ENCODE measurements around the gene ESR2. TPM values are rescaled to one million over a fixed set of nuclear protein-coding genes. Genes with fewer than 3 reads are reported as not detected.
A peak's percentile ranks its signal among the peaks of the same experiment; 100 is the strongest.

Gene ESR2
- total RNA-seq, 2 donors from 2014 or later = 0.31 to 1.3 TPM

DNA sequence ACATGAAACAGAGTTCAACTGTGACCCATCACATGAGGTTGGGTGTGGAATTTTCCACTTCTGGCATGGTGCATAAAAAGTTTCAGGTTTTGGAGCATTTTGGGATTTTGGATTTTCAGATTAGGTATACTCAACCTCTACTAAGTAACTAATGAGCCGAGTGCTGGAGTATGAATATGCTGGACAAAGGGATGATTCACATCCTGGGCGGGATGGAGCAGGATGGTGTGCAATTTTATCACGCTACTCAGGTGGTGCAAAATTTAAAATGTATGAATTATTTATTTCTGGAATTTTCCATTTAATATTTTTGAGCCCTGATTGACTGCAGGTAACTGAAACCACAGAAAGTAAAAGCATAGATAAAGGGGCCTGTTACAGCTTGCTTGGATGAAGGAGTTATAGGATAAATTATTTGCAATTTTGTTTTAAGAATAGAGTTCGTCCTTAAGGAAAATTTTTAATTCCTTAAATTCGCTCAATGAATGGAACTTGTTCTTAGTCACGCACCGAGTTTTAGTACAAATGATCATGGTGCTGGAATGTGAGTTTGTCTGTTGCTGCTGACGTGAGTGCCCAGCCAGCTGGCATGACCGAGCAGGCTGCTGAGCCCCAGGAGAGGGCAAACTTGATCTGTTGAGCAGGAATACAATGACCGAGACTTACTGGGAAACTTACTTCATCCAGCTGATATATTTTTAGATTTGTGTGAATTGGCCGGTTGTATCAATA, 176.3 kb downstream of the ESR2 start:
- ATAC-seq = peak; percentile 90 to 92
- intact Hi-C loops (cut with DNase I) = no loop called here
- peak; percentile 60 for DNase-seq

DNA sequence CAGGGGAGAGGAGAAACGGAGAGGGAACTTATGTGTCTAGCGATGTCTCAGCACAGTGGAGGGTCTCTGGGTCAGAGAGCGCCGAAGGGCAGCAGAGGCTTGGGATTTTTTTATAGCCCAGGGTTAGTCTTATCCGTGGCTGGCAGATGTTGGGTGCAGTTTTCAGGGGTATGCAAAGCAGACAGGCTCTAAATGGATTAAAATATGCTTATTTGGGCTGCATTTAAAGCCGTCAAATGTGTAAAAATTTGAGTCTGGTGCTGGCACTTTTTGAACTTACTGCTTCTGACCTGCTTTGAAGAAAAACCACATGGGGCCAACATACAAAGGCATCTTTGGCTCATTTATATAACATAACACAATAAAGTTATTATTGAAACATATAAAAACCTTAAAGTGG, 178.8 kb downstream of the ESR2 start:
- DNase-seq = no peak
- ATAC-seq = no peak
- intact Hi-C loops (cut with DNase I) = no loop called here

DNA sequence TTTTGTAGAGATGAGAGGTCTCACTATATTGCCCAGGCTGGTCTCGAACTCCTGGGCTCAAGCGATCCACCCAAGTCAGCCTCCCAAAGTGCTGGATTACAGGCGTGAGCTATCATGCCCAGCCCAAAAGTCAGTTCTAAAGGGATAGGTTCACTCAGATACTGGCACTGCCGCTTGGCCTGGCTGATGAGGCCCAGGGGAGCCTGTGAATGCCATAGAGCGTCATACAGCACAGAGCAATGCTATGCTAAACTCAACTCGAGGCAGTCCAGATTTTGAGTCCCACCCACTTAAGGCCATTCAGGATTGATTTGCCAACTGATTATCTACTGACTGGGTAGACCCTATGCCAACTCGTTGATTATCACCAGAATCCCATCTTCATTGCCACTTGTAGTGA, 179.4 kb downstream of the ESR2 start:
- intact Hi-C loops (cut with DNase I) = no loop called here
- ATAC-seq (no peak), DNase-seq (no peak)

DNA sequence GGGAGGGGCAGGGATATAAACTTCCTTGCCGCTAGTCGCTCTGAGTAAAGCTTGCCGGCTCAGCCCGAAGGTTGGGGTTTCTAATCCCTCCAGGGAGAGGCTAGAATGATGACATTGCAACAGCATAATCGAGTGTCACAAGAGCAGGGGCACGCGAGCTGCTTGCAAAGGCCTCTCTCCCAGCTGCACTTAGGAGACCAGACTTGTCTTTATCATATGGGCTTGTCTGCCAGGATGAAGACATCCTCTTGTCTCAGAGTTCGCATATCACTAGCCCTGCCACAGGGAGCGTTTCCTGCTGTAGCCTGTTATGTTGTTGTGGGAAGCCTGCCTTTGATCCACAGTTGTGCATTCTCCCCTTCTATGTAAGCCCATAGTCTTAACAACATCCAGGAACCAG, 180.0 kb downstream of the ESR2 start:
- DNase-seq (no peak), ATAC-seq (peak; percentile 50 to 60)
- intact Hi-C loops (cut with DNase I) = no loop called here

DNA sequence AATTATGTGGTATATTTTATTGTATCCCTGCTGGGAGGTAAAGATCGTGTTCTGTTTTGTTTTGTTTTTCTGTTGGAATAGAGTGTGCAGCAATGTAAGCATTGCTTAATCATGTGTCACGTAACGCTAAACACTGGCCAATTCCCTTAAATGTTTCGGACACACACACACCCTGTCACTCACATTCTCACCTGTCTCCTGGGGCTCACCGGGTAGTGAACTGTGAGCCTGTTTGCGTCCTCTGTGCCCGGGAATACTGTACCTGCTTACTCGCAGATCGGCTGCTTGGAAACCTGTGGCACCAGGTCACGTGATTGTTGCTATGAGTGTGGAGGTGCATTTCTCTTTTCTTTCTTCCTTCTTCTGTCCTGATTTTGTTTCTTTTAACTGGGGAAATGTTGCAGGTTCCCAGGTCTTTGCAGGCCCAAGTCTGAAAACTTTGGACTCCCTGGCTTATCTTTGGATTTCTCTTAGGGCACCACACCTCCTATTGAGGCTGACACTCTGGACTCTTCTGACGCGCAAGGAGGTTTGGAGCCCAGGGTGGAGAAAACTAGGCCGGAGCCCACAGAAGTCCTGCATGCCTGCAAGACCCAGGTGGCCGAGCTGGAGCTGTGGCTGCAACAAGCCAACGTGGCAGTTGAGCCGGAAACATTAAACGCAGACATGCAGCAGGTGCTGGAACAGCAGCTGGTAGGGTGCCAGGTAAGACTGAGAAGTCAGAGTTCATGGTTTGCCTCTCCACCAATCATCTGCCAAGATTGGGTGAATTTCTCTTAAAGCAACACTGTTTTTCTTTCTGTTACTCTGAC, 181.1 kb downstream of the ESR2 start:
- intact Hi-C loops (cut with DNase I) = no loop called here
- DNase-seq (peak; percentile 33), ATAC-seq (peak in 1 of 2 donors; percentile 11)

DNA sequence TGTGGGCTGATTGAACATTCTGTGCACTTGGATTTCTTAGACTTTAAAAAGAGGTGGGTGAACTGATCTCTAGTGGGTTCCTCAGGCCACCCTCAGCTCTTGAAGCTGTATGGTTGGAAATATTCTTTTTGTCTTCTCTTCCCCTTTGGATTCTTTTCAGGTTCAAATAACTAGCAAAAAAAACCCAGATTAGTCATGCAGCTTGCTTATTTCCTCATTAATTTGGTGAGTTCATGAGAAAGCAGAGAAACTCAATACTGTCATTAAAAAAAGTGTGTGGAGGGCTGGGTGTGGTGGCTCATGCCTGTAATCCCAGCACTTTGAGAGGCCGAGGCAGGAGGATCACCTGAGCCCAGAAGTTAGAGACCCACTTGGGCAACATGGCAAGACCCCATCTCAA, 183.4 kb downstream of the ESR2 start:
- DNase-seq (no peak), ATAC-seq (no peak)
- intact Hi-C loops (cut with DNase I) = no loop called here

DNA sequence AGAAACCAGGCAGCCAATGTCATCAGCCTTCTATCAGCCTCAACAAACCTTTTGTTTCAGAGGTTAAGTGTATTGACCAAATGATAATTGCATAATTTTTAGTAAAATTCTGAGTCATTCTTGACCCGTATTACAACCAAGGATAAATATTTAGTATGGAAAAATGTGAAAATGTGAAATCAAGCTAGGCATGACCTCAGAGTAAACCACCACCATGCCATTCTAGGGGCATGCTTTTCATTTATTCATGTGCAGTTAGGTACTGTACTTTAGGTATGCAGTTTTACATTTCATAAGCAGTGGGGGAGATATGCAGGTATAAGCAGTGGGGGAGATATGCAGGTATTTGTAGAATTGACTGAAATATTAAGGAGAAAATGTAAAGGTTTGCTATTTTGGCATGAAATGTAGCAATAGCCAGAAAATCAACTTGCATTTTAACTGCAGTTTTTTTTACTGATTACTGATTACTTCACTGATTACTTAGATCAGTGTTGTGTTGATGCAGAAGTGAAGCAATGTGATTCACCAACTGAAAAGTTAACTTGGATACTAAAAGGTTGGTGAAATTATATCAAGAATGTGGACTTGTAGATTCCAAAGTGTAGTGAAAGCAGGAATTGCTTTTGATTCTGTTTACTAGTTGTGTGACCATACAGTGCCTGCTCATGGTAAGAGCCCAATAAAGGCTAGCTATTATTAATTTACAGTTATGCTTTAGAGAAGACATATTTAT, 184.2 kb downstream of the ESR2 start:
- peak in 1 of 2 donors; percentile 28 for ATAC-seq
- intact Hi-C loops (cut with DNase I) = no loop called here
- DNase-seq = no peak

DNA sequence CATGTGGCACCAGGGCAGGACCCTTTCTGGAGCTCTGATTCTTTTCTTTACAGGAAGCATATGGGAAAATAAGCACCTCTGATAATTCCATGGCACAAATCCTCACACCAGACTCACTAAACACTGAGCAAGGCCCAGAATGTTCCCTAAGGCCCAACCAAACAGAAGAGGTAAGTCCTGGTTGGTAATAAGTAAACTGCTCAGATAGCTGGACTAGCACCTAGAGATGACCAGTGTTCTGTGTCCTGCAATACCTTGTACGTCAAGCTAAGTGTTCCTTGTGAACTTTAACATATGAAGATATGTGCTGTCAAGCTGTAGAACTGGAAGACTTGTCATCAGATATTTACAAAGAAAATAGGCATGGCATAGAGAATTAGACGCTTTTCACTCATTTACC, 186.7 kb downstream of the ESR2 start:
- intact Hi-C loops (cut with DNase I) = no loop called here
- DNase-seq = no peak
- ATAC-seq = no peak

DNA sequence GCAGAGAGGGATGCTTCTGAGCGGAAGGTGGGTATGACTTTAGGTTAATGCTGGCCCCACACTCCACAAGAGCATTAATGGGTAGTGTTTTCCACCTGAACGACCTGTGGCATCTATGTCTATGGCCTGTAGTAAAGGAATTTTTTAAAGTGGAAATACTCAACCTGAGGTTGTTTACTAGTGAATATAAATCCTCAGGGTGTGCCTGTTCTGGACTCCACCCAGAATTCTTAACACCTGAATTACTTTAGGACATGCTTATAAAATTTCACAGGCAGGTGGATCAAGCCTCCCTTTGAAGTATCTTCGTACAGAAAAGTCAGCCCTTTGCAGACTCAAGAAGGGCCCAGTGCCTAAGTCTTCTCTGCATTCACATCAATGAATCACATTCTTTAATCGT, 196.1 kb downstream of the ESR2 start:
- ATAC-seq (no peak), DNase-seq (no peak)
- intact Hi-C loops (cut with DNase I) = no loop called here

DNA sequence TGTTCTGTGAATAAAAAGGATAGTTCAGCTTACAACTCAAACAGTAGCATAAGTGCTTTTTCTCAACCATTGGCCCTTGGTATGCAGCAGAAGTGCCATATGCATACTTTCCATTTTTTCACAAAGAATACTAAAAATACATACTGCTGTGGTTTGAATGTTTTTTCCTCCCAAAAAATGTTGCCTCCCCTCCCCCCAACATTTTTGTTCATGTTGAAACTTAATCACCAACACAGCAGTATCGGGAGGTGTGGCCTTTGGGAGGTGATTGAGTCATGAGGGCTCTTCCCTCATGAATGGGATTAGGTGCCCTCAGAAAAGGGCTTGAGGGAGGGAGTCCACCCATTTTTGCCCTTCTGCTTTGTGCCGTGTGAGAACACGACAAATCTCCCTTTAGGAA, 198.6 kb downstream of the ESR2 start:
- ATAC-seq (no peak), DNase-seq (no peak)
- intact Hi-C loops (cut with DNase I) = no loop called here

DNA sequence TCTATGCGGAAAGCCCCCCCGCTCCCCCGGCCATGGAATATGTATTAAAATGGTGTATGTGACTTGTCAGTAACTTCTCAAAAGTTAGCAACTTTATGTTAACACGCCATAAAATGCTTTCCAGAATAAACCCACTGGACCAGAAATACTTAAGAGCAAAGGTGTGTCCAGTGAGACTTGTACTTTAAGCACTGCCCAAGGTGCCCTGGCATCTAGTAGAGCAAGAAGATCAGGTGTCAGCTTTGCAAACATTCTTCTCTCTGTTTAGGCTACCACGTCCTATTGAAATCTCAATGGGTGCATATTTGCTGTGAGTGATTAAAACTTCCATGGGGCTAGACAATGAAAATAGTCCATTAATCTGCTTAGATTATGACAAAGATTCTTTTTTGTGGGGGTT, 201.2 kb downstream of the ESR2 start:
- no peak for ATAC-seq
- DNase-seq = no peak
- intact Hi-C loops (cut with DNase I) = no loop called here

DNA sequence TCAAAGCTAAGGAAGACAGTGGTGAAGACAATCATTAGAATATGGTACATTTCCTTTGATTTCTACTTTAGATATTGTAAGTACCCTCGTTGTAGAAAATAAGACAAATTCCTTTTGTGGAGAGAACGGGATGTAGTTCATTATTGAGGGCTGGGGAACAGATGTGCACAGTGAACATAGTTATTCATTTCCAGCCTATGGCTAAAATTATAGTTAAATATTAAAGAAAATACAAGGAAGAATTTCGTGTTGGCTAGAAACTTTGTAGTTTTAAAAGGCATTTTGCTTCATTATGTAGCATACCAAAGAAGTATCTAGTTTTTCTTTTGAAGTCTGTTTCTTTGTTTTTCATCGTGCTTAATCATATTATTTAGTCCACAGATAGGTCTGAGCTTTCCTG, 201.8 kb downstream of the ESR2 start:
- intact Hi-C loops (cut with DNase I) = no loop called here
- ATAC-seq (no peak), DNase-seq (no peak)

DNA sequence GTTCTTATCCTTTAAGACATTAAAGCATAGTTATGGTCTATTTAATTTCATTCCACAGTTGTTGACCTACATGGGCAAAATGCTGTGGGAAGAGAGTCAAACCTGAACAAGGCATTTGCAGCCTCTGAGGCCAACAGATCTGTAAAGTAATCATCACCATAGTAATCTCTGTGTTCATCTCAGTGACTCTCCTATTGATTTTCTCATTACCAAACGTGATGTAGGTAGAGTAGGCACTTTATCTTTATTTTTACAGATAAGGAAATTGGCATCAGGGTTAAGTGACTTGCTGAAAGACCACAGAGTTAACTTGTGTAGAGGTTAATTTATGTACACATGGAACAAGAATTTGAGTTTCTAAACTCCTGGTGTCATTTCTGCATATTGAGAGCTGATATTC, 203.0 kb downstream of the ESR2 start:
- intact Hi-C loops (cut with DNase I) = no loop called here
- no peak for DNase-seq
- no peak for ATAC-seq

DNA sequence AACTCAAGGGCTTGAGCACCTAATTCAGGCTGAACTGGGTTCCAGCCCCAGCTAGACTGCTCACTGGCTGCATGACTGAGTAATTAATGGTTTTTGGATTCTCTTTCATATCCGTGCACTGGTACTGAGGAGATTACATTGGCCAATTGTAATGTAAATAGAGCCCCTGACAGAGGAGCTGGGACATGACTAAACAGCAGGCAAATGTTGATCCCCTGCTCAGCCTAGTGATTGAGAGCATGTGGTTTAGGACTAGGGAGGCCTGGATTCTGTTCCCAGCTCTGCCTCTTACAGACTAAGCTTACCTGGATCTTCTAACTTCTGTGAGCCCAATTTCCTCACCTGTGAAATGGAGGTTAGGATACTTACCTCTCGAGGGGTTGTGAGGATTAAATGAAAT, 204.3 kb downstream of the ESR2 start:
- intact Hi-C loops (cut with DNase I) = no loop called here
- ATAC-seq = no peak

DNA sequence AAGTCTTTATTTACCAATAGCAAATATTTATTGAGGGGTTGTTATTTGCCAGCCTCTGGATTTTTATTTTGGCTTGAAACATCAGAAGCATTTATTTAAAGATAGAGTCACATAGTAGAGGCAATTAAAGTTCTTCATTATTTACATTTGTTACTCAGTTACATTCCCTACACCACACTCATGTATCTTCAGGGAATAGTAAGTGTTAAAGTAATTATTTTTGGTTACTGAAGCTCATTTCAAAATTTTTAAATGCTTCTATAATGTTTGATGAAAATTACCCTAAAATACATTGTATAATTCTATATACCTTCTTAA, 205.6 kb downstream of the ESR2 start:
- intact Hi-C loops (cut with DNase I) = no loop called here
- DNase-seq = no peak
- no peak for ATAC-seq

More for the DNA sequence above, 204.3 kb downstream of the ESR2 start:
- DNase-seq = no peak

DNA sequence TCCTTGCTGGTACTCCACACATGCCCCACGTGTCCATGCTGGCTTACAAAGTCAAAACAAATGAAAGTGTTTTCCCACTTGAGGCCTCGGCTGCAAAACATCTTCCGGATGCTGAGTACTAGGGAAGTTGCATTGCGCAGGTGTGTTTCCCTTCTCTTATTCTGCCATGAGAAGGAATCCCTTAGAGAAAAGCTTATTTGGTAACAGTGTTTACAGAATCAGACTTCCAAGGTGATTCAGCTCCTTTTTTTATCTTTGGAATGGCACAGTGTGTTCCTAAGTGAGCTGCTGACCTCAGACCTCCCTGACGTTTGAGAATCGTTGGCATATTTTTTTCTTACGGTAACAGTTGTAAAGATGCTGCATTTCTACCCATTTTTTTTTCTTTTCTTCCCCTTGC, 211.3 kb downstream of the ESR2 start:
- intact Hi-C loops (cut with DNase I) = no loop called here
- ATAC-seq = peak in 1 of 2 donors; percentile 94
- no peak for DNase-seq

DNA sequence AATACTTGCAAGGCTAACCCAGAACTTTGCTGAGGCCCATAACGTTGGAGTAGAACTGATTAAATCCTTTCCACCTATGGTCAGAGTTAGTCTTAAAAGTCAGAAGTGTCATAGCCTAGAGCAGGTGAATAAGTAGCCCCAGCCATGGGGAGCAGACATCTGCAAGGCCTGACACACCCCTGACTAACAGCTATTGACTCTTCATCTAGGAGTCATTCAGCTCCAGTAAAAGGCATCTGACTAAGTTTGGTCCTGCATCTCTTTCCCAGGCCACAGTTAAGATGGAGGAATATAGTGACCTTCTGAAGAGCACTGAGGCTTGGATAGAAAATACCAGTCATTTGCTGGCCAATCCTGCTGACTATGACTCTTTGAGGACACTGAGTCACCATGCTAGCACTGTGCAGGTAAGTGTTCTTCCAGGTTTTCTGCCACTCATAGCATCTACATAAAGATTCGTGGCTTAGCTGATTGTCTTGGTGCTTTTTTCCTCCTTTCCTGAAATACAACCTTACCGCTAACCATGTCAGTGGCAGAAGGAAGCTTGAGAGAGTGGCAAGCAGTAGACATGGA, 212.9 kb downstream of the ESR2 start:
- no peak for DNase-seq
- no peak for ATAC-seq
- intact Hi-C loops (cut with DNase I) = no loop called here

DNA sequence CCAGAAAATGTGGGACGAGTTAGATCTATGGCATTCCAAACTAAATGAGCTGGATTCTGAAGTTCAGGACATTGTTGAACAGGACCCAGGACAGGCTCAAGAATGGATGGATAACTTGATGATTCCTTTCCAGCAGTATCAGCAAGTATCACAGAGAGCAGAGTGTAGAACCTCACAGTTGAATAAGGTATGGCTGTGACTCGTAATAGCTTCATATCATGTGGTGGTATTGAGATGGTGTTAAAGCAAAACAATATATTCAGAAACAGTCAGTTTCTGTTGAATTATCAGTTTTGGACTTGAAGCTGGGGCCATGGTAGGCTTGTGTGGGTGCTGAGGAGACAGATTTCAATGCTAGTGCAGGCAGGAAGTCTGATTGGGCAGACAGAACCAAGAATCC, 213.7 kb downstream of the ESR2 start:
- intact Hi-C loops (cut with DNase I) = no loop called here
- ATAC-seq (no peak), DNase-seq (no peak)

DNA sequence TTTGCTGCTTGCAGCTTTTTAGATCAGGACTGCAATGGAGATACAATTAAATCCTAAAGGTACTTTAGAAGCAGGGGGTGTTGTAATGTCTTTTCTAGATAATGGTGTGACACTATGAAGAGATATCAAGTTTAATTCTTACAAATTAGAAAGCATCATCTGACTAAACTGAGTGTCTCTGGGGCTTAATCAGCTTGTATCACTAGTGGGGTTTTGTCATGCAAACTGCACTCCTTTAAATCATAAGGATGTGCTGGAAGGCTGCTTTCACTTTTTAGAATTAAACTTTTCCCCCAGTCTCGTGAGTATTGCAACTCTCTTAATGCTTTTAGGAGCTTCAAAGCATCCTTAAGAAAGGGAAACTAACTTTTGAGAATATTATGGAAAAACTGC, 218.6 kb downstream of the ESR2 start:
- ATAC-seq (no peak), DNase-seq (no peak)
- intact Hi-C loops (cut with DNase I) = no loop called here

DNA sequence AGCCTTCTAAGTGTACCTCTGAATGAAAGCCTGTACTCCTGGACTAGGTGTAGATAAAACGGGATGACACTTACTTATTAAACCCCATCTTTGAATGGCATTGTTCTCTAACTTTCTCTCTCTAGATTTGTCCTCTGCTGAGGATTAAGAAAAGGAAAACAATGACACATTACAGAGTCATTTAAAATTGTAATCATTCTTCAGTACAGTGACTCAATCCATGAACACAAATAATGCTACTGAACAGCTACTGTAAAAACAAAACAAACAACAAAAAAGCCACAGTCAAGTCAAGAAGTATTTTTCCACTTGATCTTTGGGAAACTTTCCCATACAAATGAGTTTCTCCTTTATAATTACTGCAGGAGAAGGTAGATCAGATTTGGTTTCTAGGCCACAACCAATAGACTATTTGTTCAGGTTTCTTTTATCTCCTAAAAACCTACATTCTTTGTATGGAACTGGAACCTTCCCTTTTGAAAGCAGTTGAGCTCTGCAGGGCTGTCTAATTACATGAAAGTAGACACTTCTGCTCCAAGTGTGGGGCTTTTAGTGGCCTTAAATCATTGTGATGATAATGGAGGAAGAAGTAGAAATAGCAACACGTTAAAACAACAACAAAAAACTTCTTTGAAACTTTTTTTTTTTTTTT, 219.1 kb downstream of the ESR2 start:
- no peak for ATAC-seq
- intact Hi-C loops (cut with DNase I) = no loop called here
- no peak for DNase-seq

Measured in left cardiac atrium (tissue), 4 donors.